Brain microvascular endothelial cell (primary cell): ENCODE measurements around the gene PIP4K2A.

Experiments
- DNase-seq: peaks from one replicate; pipeline ENCODE4 v3.0.0-alpha.2; 2020
- H3K27ac ChIP-seq: fragments of 250-450 bp; sonication (Bioruptor Pico); 2 replicates; pipeline ENCODE4 v1.5.1; 2020; ENCODE audit warnings: mild to moderate bottlenecking, moderate library complexity
- H3K27me3 ChIP-seq: fragments of 250-450 bp; sonication (Bioruptor Pico); replicated peaks from 2 replicates; pipeline ENCODE4 v1.5.1; 2020; ENCODE audit warnings: mild to moderate bottlenecking
- H3K36me3 ChIP-seq: fragments of 250-450 bp; sonication (Bioruptor Pico); replicated peaks from 2 replicates; pipeline ENCODE4 v1.5.1; 2020; ENCODE audit warnings: mild to moderate bottlenecking
- H3K4me3 ChIP-seq: 2 replicates; pipeline ENCODE4 v1.5.1; 2011; ENCODE audit warnings: low read depth, mild to moderate bottlenecking, control low read depth, low read length, moderate library complexity
- in situ Hi-C: cut with HindIII; loops from 2 replicates; pipeline ENCODE4 v1.10.0; 2017; ENCODE audit warnings: low sequenced_read_pairs, low pct_ligation_motif_present
- TF ChIP-seq, protein P1 (sequence below): IDR thresholded peaks from 2 replicates; pipeline ENCODE4 v1.5.1; 2011; ENCODE audit warnings: low read depth, mild to moderate bottlenecking, moderate library complexity, low read length, control low read depth, inconsistent platforms; ENCODE audit errors: missing control alignments

Gene PIP4K2A

GRCh38 chr10:22643116-22643515 lies 71.3 kb downstream of the PIP4K2A start:
- Histone ChIP-seq H3K27ac (no peak overlapping the region), H3K4me3 (no peak overlapping the region), H3K27me3 (no peaks in the 10 kb centered on the region), H3K36me3 (no peaks in the 10 kb centered on the region)
- no peak for DNase-seq
- in situ Hi-C loops: no loop called here
- TF ChIP-seq, protein P1, sequence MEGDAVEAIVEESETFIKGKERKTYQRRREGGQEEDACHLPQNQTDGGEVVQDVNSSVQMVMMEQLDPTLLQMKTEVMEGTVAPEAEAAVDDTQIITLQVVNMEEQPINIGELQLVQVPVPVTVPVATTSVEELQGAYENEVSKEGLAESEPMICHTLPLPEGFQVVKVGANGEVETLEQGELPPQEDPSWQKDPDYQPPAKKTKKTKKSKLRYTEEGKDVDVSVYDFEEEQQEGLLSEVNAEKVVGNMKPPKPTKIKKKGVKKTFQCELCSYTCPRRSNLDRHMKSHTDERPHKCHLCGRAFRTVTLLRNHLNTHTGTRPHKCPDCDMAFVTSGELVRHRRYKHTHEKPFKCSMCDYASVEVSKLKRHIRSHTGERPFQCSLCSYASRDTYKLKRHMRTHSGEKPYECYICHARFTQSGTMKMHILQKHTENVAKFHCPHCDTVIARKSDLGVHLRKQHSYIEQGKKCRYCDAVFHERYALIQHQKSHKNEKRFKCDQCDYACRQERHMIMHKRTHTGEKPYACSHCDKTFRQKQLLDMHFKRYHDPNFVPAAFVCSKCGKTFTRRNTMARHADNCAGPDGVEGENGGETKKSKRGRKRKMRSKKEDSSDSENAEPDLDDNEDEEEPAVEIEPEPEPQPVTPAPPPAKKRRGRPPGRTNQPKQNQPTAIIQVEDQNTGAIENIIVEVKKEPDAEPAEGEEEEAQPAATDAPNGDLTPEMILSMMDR: no peak

DNA sequence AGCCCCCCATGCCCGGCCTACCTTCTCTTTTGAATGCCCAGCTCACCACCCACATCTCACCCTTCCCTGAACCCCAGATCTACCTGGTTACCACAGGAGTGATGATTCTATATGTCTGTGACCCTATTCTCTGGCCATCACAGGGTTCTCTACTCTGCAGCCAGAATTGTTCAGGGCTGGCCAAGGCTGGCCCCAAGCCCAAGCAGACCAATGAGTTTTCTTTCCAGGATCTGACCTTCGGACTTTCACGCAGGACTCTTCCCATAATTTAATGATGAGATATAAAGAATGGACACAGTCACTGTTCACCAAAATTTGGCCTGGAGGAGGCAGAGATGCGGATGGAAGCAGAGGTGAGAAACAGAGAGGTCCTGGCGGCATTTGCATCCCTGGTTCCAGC lies 72.6 kb downstream of the PIP4K2A start:
- TF ChIP-seq, protein P1: no peak
- in situ Hi-C loops: no loop called here
- no peak overlapping the region for H3K27ac ChIP-seq

DNA sequence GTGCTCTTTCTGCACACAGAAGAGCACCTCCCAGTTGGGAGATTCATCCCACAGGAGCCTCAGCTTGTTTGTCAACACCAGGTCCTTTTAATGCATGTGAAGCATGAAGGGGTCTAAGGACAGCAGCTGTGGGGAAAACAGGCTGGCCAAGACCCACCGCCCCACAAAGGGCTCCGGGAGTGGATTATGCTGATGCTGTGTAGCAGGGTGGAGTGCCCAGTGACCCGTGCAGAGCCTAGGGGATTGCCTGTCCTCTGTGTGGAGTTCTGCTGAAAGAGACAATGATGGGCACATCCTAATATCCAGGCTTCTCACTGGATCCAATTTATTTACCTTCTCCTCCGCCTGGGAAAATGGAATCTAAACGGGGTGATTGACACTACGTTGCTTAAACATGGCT lies 74.0 kb downstream of the PIP4K2A start:
- in situ Hi-C loops: no loop called here
- Histone ChIP-seq H3K27ac (no peak overlapping the region), H3K36me3 (no peaks in the 10 kb centered on the region), H3K27me3 (no peaks in the 10 kb centered on the region), H3K4me3 (no peak overlapping the region)
- no peak for DNase-seq
- TF ChIP-seq, protein P1: no peak

More for the DNA sequence above, 72.6 kb downstream of the PIP4K2A start:
- no peaks in the 10 kb centered on the region for H3K36me3 ChIP-seq
- H3K27me3 ChIP-seq: no peaks in the 10 kb centered on the region
- H3K4me3 ChIP-seq: no peak overlapping the region
- DNase-seq: no peak

DNA sequence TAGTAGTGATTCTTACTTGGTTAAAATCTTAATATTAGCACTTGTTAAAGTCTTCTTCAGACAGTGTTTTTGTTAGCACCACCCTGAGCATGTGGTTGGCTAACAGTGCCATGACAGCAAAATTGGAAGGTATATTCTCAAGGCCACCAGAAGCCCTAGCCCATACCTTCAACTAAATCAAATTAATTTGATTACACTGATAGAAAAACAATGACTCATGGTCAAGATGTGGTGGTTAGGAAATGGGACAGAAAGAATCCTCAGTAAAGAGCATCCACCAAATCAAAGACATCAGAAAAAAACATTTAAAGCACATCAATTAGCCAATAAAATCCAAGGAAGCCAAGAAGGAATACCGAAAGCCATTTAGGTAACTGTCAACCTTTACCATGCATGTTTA lies 75.5 kb downstream of the PIP4K2A start:
- Histone ChIP-seq H3K27ac (no peak overlapping the region), H3K36me3 (no peaks in the 10 kb centered on the region), H3K27me3 (no peaks in the 10 kb centered on the region), H3K4me3 (no peak overlapping the region)
- no peak for DNase-seq
- TF ChIP-seq, protein P1: no peak
- in situ Hi-C loops: no loop called here

DNA sequence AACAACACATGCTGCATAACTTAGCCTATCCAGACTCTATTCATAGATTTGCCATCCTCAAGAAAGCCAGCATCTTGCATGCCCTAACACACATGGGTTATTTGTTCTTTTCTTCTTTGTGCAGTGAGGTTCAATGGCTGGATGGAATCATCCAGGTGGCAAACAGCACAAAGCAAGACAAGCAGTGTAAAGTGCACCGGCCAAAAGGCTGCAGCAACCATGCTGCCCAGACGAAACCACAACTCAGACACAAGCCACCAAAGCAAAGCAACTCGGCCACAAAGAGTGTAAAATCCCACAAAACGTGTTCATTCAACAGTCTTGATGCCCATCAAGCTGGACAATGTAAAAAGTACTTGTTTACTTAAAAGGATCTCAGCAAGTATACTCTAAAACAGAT lies 76.9 kb downstream of the PIP4K2A start:
- Histone ChIP-seq H3K36me3 (no peaks in the 10 kb centered on the region), H3K27me3 (no peaks in the 10 kb centered on the region), H3K4me3 (no peak overlapping the region), H3K27ac (no peak overlapping the region)
- DNase-seq: no peak
- in situ Hi-C loops: no loop called here
- TF ChIP-seq, protein P1: no peak

GRCh38 chr10:22635650-22636049 lies 78.7 kb downstream of the PIP4K2A start:
- Histone ChIP-seq H3K27me3 (no peaks in the 10 kb centered on the region), H3K4me3 (no peak overlapping the region), H3K36me3 (no peaks in the 10 kb centered on the region), H3K27ac (no peak overlapping the region)
- in situ Hi-C loops: no loop called here
- no peak for DNase-seq
- TF ChIP-seq, protein P1: no peak
